ENCODE results near the gene PTPN5. TPM values are rescaled to one million over a fixed set of nuclear protein-coding genes. Genes with fewer than 3 reads are reported as not detected.

Gene PTPN5
- total RNA-seq (not detected), polyA plus RNA-seq (not detected)

GRCh38 chr11:18791207-18791968 is at the start of gene PTPN5:
TSS of gene PTPN5 (minus strand) at chr11:18791798. CDS start at chr11:18771958, 19,840 bp downstream.
- no peak for TF ChIP-seq REST (IDR thresholded peaks at IDR 0.05)
- TF ChIP-seq FOXA2 (IDR thresholded peaks at IDR 0.05), result no peak
- TF ChIP-seq SP1 (IDR thresholded peaks at IDR 0.05), result no peak
- no peak for TF ChIP-seq HNF4A (conservative IDR thresholded peaks at IDR 0.05)
- no peak for TF ChIP-seq RXRA (IDR thresholded peaks at IDR 0.05)
- no peak for TF ChIP-seq NR2F2 (IDR thresholded peaks at IDR 0.05)
- no peak for TF ChIP-seq HNF4G (IDR thresholded peaks at IDR 0.05)
- TF ChIP-seq ZBTB33 (IDR thresholded peaks at IDR 0.05), result no peak
- no peak for TF ChIP-seq ATF3 (IDR thresholded peaks at IDR 0.05)
- no peak for TF ChIP-seq CTCF (IDR thresholded peaks at IDR 0.05; ENCODE audit: low read depth, low read length, missing input control)
- TF ChIP-seq MAX (IDR thresholded peaks at IDR 0.05), result no peak
- TF ChIP-seq GABPA (IDR thresholded peaks at IDR 0.05 in 1 of 2, conservative IDR thresholded peaks at IDR 0.05 in 1 of 2), result no peak
- TF ChIP-seq FOXA1 (IDR thresholded peaks at IDR 0.05), result no peak
- no peak for TF ChIP-seq TAF1 (conservative IDR thresholded peaks at IDR 0.05)
- TF ChIP-seq JUND (IDR thresholded peaks at IDR 0.05), result no peak
- TF ChIP-seq EGR1 (IDR thresholded peaks at IDR 0.05; ENCODE audit: low read depth in 2 of 2), result no peak
- no peak for TF ChIP-seq YY1 (IDR thresholded peaks at IDR 0.05)
- no peak for TF ChIP-seq RAD21 (IDR thresholded peaks at IDR 0.05)
- Histone ChIP-seq H3K36me3 (ENCODE audit: control insufficient read depth in 4 of 4, insufficient read depth in 3 of 4, low read depth in 1 of 4, low read length in 3 of 4) (no peaks in the 10 kb centered on the region), H3K9me3 (ENCODE audit: control insufficient read depth in 4 of 4, low read length in 3 of 4) (no peaks in the 10 kb centered on the region), H3K27me3 (ENCODE audit: control insufficient read depth in 4 of 4, insufficient read depth in 4 of 4, low read length in 3 of 4) (peaks cover 0 to 8% (median 2%) of the 10 kb centered on the region in 4 donors), H3K9ac (ENCODE audit: low read depth in 1 of 2, low read length in 2 of 2) (no peak within 1 kb of the TSS), H3K27ac (ENCODE audit: low read depth in 1 of 2, low read length in 2 of 2) (no peak within 1 kb of the TSS), H3K4me3 (ENCODE audit: low read depth in 1 of 3, low read length in 3 of 3) (peak within 1 kb of the TSS in 1 of 3 donors; percentile 31), H3K4me1 (ENCODE audit: control insufficient read depth in 4 of 4, insufficient read depth in 4 of 4, low read length in 3 of 4) (peaks cover 7 to 16% (median 10%) of the 10 kb centered on the region in 4 donors)
- 2% methylated on average over 94 of the region's 94 CpGs for WGBS
- DNase-seq (ENCODE audit: low spot score), result no peak
